ENCODE measurements around the gene ATAD3A.
A peak's percentile ranks its signal among the peaks of the same experiment; 100 is the strongest.
"Not testable (repeated sequence)": the region's sequence is repeated elsewhere in the genome, so short reads cannot be mapped to it uniquely, and the experiment has no call there.

Gene ATAD3A

GRCh38 chr1:1556505-1556904 is 44.5 kb downstream of the ATAD3A start:
- no peak for DNase-seq (ENCODE audit: low read depth)

DNA sequence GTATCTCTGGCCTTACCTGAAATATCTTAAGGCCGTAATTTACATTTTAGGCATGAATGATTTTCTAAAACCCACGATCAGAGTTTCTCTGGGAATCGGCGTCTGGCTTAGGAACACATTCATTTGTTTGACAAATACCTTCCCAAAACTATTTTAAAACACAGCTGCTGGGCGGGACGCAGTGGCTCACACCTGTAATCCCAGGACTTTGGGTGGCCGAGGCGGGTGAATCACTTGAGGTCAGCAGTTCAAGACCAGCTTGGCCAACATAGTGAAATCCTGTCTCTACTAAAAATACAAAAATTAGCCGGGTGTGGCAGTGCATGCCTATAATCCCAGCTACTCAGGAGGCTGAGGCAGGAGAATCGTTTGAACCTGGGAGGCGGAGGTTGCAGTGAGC is 45.0 kb downstream of the ATAD3A start:
- not testable (repeated sequence) for DNase-seq (ENCODE audit: low read depth)

- not testable (repeated sequence) for DNase-seq (ENCODE audit: low read depth)
Measured at GRCh38 chr1:1557688-1558087, 45.7 kb downstream of the ATAD3A start.

DNA sequence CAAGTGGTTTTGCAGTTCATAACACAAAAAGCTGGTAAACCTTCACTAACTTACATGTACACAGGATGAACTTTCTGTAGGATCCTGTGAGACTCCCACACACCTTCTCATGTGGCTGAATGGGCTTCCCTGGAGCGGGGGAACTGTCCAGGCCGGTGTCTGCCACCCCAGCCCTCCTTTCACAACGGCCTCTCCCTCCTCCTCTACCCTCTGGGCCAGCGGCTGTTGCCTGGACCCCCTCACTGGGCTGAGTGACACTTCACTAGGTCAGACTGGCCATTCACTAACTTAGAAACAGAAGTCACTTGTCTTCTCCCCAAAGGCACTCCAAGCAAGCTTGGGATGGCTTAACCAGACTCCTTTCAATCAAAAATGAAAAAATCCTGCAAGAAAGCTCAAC is 46.6 kb downstream of the ATAD3A start:
- no peak for DNase-seq (ENCODE audit: low read depth)

DNA sequence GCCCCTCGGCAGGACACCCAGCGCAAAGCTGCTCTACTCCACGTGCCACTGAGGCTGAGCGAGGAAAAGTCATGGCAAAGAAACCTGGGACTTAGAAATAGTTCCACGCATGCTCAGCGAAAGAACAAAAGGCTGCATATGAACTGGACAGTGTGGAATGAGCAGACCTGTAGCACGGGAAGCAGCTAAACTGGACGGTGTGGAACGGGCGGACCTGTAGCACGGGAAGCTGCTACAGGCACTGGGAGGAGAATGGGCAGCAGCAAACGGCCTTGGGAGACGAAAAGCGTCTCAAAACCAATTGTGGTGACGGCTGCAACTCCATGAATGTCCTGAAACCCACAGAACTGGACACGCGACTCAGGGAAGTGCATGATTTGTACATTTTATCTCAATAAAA is 47.1 kb downstream of the ATAD3A start:
- no peak for DNase-seq (ENCODE audit: low read depth)

DNA sequence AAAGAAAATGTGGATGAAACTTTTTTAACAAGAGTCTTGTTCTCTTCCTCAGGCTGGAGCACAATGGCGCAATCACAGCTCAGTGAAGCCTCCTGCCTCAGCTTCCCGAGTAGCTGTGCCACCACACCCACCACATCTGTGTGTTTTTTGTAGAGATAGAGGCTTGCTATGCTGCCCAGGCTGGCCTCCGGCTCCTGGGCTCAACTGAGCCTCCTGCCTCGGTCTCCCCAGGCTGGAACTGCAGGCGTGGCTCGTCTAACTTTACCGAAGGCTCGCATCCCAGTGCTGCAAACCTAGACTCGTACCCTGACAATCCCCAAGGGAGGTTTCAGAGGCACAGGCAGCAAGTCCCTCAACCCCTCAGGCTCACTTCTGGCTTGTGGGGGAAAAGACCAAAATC is 48.2 kb downstream of the ATAD3A start:
- DNase-seq (ENCODE audit: low read depth), result no peak

DNA sequence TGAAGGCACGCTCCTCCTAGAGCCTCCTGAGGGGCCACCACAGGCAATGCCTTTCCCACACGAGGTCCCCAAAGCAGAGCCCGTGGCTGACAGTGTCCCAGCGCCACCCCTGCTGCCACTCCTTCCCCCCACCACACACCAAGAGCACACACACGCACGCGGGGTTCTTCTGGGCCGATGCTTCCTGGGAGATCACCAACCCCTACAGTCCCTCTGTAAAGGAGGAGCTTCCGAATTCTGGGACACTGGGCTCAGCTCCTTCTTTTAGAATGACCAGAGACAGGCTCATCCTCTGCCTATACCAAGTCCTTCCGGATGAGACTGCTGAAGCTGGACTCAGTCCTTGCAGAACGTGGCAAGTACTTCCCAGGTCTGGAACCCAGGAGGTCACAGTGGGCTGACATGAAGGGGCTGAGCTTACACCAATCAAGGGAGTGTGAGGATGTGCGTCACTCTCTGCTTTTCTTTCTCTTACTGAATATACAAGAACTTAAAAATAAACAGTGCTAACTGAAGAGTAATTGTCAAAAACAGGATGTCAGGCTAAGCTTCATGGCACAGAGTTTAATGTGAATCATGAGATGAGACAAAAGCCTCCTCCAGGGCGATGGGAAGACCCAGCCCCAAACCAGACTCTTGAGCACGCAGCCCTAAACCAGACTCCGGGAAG is 50.0 kb downstream of the ATAD3A start:
- no peak for DNase-seq (ENCODE audit: low read depth)

GRCh38 chr1:1562556-1563195 is 50.7 kb downstream of the ATAD3A start:
- no peak for DNase-seq (ENCODE audit: low read depth)

DNA sequence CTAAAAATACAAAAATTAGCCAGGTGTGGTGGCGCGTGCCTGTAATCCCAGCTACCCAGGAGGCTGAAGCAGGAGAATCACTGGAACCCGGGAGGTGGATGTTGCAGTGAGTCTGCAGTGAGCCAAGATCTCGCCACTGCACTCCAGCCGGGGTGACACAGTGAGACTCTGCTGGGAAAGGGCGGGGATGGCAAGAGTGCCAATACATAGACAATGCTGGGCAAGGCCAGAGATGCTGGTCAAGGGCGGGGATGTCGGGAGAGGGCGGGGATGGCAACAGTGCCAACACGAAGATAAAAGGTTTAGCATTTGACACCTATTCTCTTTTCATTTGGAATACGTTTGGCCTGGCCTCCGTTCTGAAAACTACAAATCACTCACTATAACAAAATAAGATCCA is 51.7 kb downstream of the ATAD3A start:
- DNase-seq (ENCODE audit: low read depth), result no peak

- DNase-seq (ENCODE audit: low read depth), result no peak
Measured at GRCh38 chr1:1564268-1564667, 52.3 kb downstream of the ATAD3A start.

GRCh38 chr1:1565340-1565739 is 53.4 kb downstream of the ATAD3A start:
- no peak for DNase-seq (ENCODE audit: low read depth)

- no peak for DNase-seq (ENCODE audit: low read depth)
Measured at GRCh38 chr1:1567152-1567875, 55.4 kb downstream of the ATAD3A start.

DNA sequence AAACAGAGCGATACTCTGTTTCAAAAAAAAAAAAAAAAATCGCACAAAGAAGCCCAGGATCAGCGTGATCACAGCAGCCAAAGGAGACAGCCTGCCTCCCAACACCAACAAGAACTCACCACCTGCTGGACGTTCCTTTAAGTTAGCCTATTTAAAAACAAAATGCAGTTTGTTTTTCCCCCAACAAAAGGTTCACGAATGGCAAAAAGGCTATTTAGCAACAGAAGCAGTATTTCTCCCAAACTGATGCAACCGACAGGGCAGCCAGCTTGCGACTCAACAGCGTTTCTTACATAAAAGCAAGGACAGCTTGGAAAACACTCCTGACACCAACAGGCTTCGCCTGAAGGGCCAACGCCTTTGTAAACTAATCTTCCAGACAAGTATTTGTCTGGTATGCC is 55.9 kb downstream of the ATAD3A start:
- DNase-seq (ENCODE audit: low read depth), result no peak

DNA sequence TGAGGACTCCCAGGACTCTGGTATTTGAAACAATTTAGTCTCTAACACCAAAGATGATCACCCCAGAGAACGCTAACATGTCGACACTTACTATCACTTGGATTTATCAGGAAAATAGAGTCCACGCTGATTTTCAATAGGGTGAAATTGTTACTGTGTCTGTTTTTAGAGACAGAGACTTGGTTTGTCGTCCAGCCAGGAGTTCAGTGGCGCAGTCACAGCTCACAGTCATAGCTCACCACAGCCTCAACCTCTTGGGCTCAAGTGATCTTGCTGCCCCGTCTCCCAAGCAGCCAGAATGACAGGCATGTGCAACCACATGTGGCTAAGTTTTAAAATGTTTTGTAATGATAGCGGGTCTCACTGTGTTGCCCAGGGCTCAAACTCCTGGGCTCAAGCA is 57.4 kb downstream of the ATAD3A start:
- no peak for DNase-seq (ENCODE audit: low read depth)

DNA sequence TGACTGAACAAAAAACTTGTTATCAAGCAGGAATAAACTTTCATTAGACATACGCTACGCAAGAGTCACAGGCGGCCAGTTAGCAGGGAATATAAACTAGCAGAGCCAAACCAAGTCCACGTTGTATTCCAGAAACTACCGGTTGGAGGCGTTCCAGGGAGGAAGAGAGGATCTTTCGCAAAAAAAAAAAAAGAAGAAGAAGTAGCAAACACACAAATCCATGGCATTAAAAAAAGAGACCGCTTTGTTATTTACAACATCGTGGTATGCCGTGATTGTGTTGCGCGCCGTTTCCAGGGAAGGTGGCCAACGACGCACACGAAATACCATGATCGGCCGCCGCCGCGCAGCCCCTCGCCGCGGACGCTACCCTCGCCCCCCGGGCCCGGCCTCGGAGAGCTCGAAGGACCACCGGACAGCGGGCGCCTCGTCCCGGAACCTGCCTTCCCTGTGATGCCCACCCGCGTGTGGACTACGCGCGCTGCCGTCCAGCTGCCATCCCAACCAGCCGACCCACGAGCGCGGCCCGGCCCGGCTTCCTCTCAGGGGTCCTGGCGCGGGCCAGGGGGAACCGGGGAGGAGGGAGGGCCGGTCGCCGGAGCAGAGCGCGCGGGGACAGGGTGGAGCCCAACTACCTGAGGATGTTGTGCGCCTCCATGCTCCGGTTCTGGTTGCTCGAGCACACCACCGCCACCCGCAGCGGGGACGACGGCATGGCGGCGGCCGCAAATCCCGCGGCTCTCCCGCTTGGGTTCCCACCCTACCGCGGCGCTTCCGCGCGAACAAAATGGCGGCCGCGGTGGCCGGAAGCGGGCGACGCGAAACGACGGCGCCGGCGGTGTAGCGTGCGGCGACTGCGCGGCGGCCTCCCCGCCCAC is 62.1 kb downstream of the ATAD3A start:
- DNase-seq (ENCODE audit: low read depth), result peak; percentile 66

- peak; percentile 86 for DNase-seq (ENCODE audit: low read depth)
Measured at GRCh38 chr1:1574721-1575537, 63.0 kb downstream of the ATAD3A start, which contains the start of gene SSU72. TSS of gene SSU72 (minus strand) at chr1:1574863. CDS start at chr1:1574557, 306 bp downstream.

GRCh38 chr1:1577367-1578011 is 65.5 kb downstream of the ATAD3A start:
- no peak for DNase-seq (ENCODE audit: low read depth)

DNA sequence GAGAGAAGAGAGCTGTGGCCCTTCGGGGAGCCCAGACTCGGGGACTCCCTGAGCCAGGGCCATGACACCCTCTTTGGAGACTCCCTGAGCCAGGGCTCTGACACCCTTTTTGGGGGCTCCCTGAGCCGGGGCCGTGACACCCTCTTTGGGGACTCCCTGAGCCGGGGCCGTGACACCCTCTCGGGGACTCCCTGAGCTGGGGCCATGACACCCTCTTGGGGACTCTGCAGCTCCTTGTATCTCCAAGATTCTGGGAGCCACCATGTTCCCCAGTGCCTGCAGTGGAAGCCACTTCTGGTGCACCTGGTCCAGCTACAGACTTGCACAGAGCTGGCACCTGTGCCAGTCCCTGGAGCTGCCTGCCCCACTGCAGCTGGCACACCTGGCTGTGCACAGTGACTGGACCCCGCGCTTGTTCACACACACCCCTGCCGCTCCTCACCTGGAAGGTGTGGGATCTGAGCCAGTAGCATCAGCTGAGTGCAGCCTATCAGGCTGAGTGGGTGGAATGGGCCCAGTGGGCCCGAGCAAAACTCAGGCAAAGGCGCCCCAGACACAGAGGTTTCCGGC is 66.5 kb downstream of the ATAD3A start:
- no peak for DNase-seq (ENCODE audit: low read depth)

DNA sequence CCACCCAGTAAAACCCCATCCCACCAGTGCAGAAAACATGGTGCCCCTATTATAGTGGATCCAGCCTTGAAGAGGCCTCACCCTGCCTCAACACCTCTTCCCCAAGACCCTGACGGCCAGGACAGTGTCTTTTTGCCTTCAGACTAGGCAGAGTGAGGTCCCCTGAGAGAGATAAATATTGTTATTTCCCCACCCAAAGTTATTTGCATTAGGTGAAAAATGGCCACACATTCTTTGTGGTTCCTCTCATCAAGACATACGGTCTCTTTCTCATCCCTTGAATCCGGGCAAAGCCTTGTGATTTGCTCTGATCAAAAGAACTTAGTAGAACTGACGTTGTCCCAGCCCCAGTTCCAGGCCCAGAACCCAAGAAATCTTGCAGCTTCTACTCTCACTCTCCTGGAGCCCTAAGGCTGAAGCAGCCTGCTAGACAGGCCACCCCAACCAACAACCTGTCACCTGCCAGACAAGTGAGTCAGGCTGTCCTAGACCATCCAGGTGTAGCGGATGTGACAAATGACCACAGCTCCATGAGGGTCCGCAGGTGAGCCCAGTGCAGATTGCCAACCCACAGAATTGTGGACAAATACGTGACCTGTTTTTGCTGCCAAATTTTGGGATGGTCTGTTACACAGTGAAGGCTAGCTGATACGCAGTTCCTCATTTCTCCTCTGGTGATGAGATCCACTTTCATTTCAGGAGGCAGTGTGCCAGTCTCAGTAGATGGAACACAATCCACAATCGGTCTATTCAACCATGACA is 70.8 kb downstream of the ATAD3A start:
- DNase-seq (ENCODE audit: low read depth), result no peak

Measured in activated T-helper 1 cell treated with Interleukin-2 at 50 U/mL for 16 hours (primary cell).